Activated T-cell treated with anti-CD3 and anti-CD28 coated beads, Interleukin-2, amount 50 U/mL, for 4 hours (primary cell): Measurements from ENCODE around the gene BICDL1. TPM values are rescaled to one million over a fixed set of nuclear protein-coding genes. Genes with fewer than 3 reads are reported as not detected.
A peak's percentile ranks its signal among the peaks of the same experiment; 100 is the strongest.
"Not testable (repeated sequence)": the region's sequence is repeated elsewhere in the genome, so short reads cannot be mapped to it uniquely, and the experiment has no call there.

ENCODE experiments used
- ATAC-seq, 2 donors: fragments of 200-7000 bp; cut with Tn5 transposase; one replicate each; pipeline ENCODE4 v1.10.0; 2021
- DNase-seq: peaks from one replicate; pipeline ENCODE4 v3.0.0-alpha.2; 2020
- H3K27me3 Mint-ChIP-seq: one replicate; pipeline ENCODE4 v1.8.0; 2021; ENCODE audit warnings: low read depth, mixed read lengths
- H3K36me3 Mint-ChIP-seq: one replicate; pipeline ENCODE4 v1.8.0; 2022; ENCODE audit warnings: mixed read lengths; ENCODE audit not compliant: insufficient read depth
- H3K4me1 Mint-ChIP-seq: one replicate; pipeline ENCODE4 v1.8.0; 2021; ENCODE audit warnings: low read depth, mixed read lengths
- H3K4me3 Mint-ChIP-seq: one replicate; pipeline ENCODE4 v1.8.0; 2021; ENCODE audit warnings: mild to moderate bottlenecking, moderate library complexity, mixed read lengths
- H3K9me3 Mint-ChIP-seq: one replicate; pipeline ENCODE4 v1.8.0; 2021; ENCODE audit warnings: mixed read lengths
- total RNA-seq, 3 donors: library from RNA; stranded (reverse); gene quantifications; one replicate each; pipeline ENCODE4 v1.2.1, GENCODE V29; 2021

Gene BICDL1
- total RNA-seq, 3 donors from 2014 or later: 121 to 152 (median 130) TPM

- not testable (repeated sequence) for ATAC-seq, H3K9me3 Mint-ChIP-seq, H3K27me3 Mint-ChIP-seq, DNase-seq
- peaks cover 81% of the 10 kb centered on the region for H3K4me1 Mint-ChIP-seq
- peaks cover 32% of the 10 kb centered on the region for H3K36me3 Mint-ChIP-seq
- peak overlapping the region; percentile 67 for H3K4me3 Mint-ChIP-seq
These were observed 25.3 kb downstream of the BICDL1 start for GRCh38 chr12:120014381-120014735.

- DNase-seq: peak; percentile 69
- peaks cover 31% of the 10 kb centered on the region for H3K36me3 Mint-ChIP-seq
- ATAC-seq: peak; percentile 44 to 61
These were observed 26.3 kb downstream of the BICDL1 start for GRCh38 chr12:120015313-120015712.

GRCh38 chr12:120016199-120016598 lies 27.2 kb downstream of the BICDL1 start:
- not testable (repeated sequence) for DNase-seq, H3K4me3 Mint-ChIP-seq, H3K9me3 Mint-ChIP-seq, H3K27me3 Mint-ChIP-seq, ATAC-seq
- Mint-ChIP-seq H3K4me1 (peaks cover 71% of the 10 kb centered on the region), H3K36me3 (peaks cover 30% of the 10 kb centered on the region)

More at GRCh38 chr12:120015313-120015712, 26.3 kb downstream of the BICDL1 start:
- Mint-ChIP-seq H3K4me1 (peaks cover 79% of the 10 kb centered on the region), H3K9me3 (no peaks in the 10 kb centered on the region), H3K4me3 (peak overlapping the region; percentile 50), H3K27me3 (no peaks in the 10 kb centered on the region)

- ATAC-seq: no peak
- H3K4me1 Mint-ChIP-seq: peaks cover 43% of the 10 kb centered on the region
These were observed 30.2 kb downstream of the BICDL1 start for GRCh38 chr12:120019197-120019596.

GRCh38 chr12:120019938-120020337 lies 30.9 kb downstream of the BICDL1 start:
- H3K27me3 Mint-ChIP-seq: no peaks in the 10 kb centered on the region
- DNase-seq: no peak
- peaks cover 37% of the 10 kb centered on the region for H3K36me3 Mint-ChIP-seq
- H3K9me3 Mint-ChIP-seq: no peaks in the 10 kb centered on the region
- ATAC-seq: no peak
- H3K4me1 Mint-ChIP-seq: peaks cover 36% of the 10 kb centered on the region
- no peak overlapping the region for H3K4me3 Mint-ChIP-seq

More at GRCh38 chr12:120019197-120019596, 30.2 kb downstream of the BICDL1 start:
- H3K4me3 Mint-ChIP-seq: no peak overlapping the region
- H3K36me3 Mint-ChIP-seq: peaks cover 33% of the 10 kb centered on the region
- H3K9me3 Mint-ChIP-seq: no peaks in the 10 kb centered on the region
- DNase-seq: no peak
- H3K27me3 Mint-ChIP-seq: no peaks in the 10 kb centered on the region

- DNase-seq (no peak), ATAC-seq (no peak)
- no peaks in the 10 kb centered on the region for H3K27me3 Mint-ChIP-seq
- H3K4me1 Mint-ChIP-seq: peaks cover 8% of the 10 kb centered on the region
- H3K36me3 Mint-ChIP-seq: peaks cover 32% of the 10 kb centered on the region
- no peaks in the 10 kb centered on the region for H3K9me3 Mint-ChIP-seq
- H3K4me3 Mint-ChIP-seq: no peak overlapping the region
These were observed 35.2 kb downstream of the BICDL1 start for GRCh38 chr12:120024193-120024592.

- no peaks in the 10 kb centered on the region for H3K27me3 Mint-ChIP-seq
- H3K4me3 Mint-ChIP-seq: no peak overlapping the region
- DNase-seq (no peak), ATAC-seq (no peak)
- no peaks in the 10 kb centered on the region for H3K4me1 Mint-ChIP-seq
- H3K36me3 Mint-ChIP-seq: peaks cover 34% of the 10 kb centered on the region
- no peaks in the 10 kb centered on the region for H3K9me3 Mint-ChIP-seq
These were observed 36.6 kb downstream of the BICDL1 start for GRCh38 chr12:120025640-120026039.

- H3K9me3 Mint-ChIP-seq: no peaks in the 10 kb centered on the region
- no peaks in the 10 kb centered on the region for H3K27me3 Mint-ChIP-seq
- peaks cover 19% of the 10 kb centered on the region for H3K36me3 Mint-ChIP-seq
- H3K4me1 Mint-ChIP-seq: peaks cover 15% of the 10 kb centered on the region
- no peak overlapping the region for H3K4me3 Mint-ChIP-seq
- ATAC-seq: peak; percentile 32 to 55
- DNase-seq: no peak
These were observed 43.2 kb downstream of the BICDL1 start for GRCh38 chr12:120032242-120032641.

GRCh38 chr12:120037851-120038250 lies 48.8 kb downstream of the BICDL1 start:
- no peaks in the 10 kb centered on the region for H3K9me3 Mint-ChIP-seq
- H3K4me1 Mint-ChIP-seq: peaks cover 22% of the 10 kb centered on the region
- no peak for DNase-seq
- ATAC-seq: no peak
- H3K4me3 Mint-ChIP-seq: no peak overlapping the region
- H3K36me3 Mint-ChIP-seq: peaks cover 17% of the 10 kb centered on the region
- no peaks in the 10 kb centered on the region for H3K27me3 Mint-ChIP-seq

GRCh38 chr12:120039711-120040110 lies 50.7 kb downstream of the BICDL1 start:
- no peak for ATAC-seq
- Mint-ChIP-seq H3K9me3 (no peaks in the 10 kb centered on the region), H3K4me1 (peaks cover 21% of the 10 kb centered on the region), H3K4me3 (no peak overlapping the region), H3K27me3 (no peaks in the 10 kb centered on the region), H3K36me3 (peaks cover 25% of the 10 kb centered on the region)
- DNase-seq: no peak

GRCh38 chr12:120041386-120042231 lies 52.6 kb downstream of the BICDL1 start:
- no peaks in the 10 kb centered on the region for H3K9me3 Mint-ChIP-seq
- H3K4me3 Mint-ChIP-seq: no peak overlapping the region
- ATAC-seq (peak; percentile 37 to 66), DNase-seq (peak; percentile 42)
- no peaks in the 10 kb centered on the region for H3K27me3 Mint-ChIP-seq
- H3K36me3 Mint-ChIP-seq: peaks cover 31% of the 10 kb centered on the region
- peaks cover 28% of the 10 kb centered on the region for H3K4me1 Mint-ChIP-seq

- Mint-ChIP-seq H3K4me1 (peaks cover 49% of the 10 kb centered on the region), H3K36me3 (peaks cover 36% of the 10 kb centered on the region)
- H3K27me3 Mint-ChIP-seq, H3K9me3 Mint-ChIP-seq, H3K4me3 Mint-ChIP-seq, DNase-seq, ATAC-seq: not testable (repeated sequence)
These were observed 56.3 kb downstream of the BICDL1 start for GRCh38 chr12:120045367-120045766.

GRCh38 chr12:120047072-120047471 lies 58.0 kb downstream of the BICDL1 start:
- Mint-ChIP-seq H3K27me3 (no peaks in the 10 kb centered on the region), H3K4me3 (no peak overlapping the region), H3K4me1 (peaks cover 37% of the 10 kb centered on the region), H3K36me3 (peaks cover 33% of the 10 kb centered on the region), H3K9me3 (no peaks in the 10 kb centered on the region)
- ATAC-seq: no peak
- DNase-seq: no peak

GRCh38 chr12:120048263-120048662 lies 59.2 kb downstream of the BICDL1 start:
- Mint-ChIP-seq H3K9me3 (no peaks in the 10 kb centered on the region), H3K4me1 (peaks cover 40% of the 10 kb centered on the region), H3K36me3 (peaks cover 32% of the 10 kb centered on the region), H3K4me3 (no peak overlapping the region), H3K27me3 (no peaks in the 10 kb centered on the region)
- no peak for DNase-seq
- no peak for ATAC-seq

GRCh38 chr12:120049426-120049825 lies 60.4 kb downstream of the BICDL1 start:
- H3K36me3 Mint-ChIP-seq: peaks cover 31% of the 10 kb centered on the region

More at GRCh38 chr12:120049426-120049825, 60.4 kb downstream of the BICDL1 start:
- ATAC-seq: no peak
- no peak overlapping the region for H3K4me3 Mint-ChIP-seq
- no peak for DNase-seq
- H3K9me3 Mint-ChIP-seq: no peaks in the 10 kb centered on the region
- H3K27me3 Mint-ChIP-seq: no peaks in the 10 kb centered on the region
- H3K4me1 Mint-ChIP-seq: peaks cover 42% of the 10 kb centered on the region
